ENCODE data around the gene ELMO1.

The ELMO1 gene

DNA sequence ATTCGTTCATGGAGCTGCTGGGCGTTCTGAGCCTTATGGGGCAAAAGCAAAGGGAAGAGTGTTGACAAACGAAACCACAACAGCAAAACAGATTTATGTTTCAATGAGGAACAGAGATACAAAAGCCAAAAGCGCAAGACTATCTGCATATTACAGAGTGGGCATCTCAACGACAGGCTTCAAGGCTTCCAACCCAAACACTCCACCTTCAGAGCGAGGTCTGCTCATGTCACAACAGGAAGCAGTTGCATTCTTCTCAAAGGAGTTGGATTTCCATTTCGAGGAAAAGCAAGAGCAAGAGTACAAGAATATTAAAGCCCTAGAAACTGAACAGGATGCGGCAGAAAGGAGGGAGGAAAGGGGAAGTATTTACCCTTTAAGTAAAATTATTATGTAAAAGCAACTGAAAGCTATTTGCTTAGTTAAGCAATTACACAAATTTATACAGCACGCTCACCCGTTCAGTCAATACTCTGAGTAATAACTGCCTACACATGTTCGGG, 189.3 kb downstream of the ELMO1 start:
- DNase-seq: no peak

DNA sequence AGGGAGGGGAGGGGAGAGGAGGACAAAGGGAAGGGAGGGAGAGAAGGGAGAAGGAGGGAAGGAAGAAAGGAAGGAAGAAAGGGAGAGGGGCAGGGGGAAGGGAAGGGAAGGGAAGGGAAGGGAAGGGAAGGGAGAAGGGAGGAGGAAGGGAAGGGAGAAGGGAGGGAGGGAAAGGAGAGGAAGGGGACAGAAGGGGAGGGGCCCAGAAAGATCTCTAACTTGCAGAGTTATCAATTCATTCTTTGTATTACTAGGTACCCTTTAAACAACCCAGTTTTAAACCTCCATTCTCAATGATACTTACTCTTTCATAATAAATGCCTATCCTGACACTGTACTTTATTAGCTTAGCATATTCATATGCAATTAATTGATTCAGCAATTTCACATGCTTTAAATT, 192.0 kb downstream of the ELMO1 start:
- no peak for DNase-seq

DNA sequence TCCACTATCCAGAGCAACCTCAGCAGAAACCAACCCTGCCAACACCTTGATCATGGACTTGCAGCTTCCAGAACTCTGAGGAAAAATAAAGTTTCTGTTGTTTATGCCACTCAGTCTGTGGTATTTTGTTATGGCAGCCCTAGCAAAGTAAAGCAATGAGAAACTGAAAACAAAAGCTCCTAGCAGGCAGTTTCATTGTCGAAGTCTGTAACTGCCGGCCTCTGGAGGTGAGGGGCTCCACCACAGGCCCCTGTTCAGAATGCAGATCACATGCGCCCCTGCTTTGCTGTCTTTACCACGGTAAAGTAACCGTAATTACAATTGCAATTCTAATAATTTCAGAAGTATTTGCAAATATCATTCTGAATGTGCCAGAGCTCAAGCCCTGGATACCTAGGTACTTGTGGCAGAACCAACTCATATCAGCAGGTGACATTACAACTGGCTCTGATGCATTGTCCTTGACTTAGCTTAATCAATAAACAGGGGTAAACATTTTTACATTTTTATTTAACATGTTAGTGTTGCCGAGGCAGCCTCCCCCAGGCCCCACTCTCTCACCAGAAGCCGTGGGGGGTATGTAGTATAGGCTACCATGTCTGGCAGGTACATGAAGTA, 193.2 kb downstream of the ELMO1 start:
- DNase-seq: no peak

DNA sequence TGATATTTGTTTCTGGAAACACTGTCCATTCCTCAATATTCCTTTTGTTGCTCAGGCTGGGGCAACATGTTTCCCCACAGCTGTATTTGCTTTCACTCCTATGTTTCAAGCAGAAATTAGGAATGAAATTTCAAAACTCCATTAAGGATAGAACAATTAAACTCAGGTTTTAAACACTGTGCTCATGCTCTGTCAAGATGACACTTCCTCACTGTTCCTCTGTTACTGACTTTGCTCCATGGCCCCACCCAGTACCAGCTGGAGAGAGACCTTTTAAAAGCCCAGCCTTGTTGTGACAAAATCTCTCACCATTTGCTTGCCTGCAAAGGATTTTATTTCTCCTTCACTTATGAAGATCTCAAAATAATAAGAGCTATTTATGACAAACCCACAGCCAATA, 197.4 kb downstream of the ELMO1 start:
- no peak for DNase-seq

DNA sequence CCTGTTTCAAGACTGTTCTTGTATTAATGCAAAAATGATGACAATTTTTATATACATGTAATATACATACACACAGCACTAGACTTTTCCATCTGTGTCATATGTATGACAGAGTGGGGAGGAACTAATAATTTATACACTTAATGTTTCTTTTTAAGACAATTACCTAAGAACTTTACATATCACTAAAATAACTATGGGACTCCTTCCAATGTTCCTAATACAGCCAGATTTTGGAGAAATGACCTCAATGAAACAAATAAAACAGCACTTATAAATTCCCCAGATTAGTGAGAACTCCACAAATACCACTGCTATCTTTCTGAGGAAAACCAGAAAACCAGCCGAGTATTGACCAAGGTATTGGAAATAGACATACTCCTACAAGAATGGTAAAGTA, 199.4 kb downstream of the ELMO1 start:
- no peak for DNase-seq

DNA sequence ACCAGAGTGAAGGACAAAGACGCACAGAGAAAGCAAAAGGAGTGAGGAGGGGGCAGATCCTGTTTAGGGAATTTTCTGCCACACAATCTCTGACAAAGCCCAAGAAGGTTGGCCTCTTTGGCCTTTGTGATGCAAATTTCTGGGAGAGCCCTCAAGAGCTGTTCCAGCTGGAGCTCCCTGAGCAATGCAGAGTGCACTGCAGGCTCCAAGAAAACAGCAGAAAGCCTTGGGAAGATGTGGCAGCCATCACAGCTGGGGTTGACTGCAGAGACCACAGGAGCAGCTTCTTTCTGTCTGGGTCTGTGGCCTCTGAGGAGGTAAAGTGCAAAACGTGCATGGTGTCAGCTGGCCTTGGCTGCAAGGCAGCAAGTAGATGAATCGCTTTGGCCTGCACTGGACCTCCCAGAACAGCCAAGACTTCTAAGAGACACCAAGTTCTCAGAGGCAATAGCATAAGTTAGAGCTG, 200.2 kb downstream of the ELMO1 start:
- no peak for DNase-seq

DNA sequence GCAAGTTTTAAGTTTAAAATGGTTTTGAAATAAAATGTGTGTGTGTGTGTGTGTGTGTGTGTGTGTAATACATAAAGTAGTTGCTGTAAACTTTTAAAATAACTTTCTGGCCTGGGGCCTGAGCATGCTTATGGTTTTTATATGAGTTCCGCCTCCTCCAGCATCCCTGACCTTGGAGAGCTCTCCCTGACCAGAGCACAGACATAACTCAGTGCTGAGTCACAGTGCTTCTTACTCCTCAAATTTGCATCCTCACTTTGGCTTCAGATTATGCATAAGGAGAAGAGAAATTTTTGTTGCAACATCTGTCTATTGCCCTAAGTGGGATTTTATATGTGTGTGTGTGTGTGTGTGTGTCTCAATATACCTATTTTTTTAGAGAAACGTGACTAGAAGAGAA, 200.8 kb downstream of the ELMO1 start:
- no peak for DNase-seq

DNA sequence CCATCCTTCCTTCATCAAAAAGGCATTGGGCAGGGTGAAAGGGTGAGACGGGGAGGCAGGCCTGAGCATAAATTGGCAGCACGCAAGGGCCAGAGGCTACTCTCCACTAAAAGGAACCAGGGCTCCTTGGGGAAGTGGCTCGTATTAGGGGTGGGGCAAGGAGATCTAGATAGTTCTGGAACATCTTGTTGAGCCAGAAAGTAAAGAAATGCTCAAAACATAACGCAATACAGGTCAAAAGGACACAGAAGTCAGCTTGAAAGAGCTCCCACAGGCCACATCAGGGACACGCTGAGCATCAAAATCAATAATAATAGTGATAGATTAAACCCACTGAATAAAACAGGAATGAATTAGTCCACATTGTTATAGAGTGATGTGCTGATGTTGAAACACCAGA, 203.1 kb downstream of the ELMO1 start:
- DNase-seq: no peak

DNA sequence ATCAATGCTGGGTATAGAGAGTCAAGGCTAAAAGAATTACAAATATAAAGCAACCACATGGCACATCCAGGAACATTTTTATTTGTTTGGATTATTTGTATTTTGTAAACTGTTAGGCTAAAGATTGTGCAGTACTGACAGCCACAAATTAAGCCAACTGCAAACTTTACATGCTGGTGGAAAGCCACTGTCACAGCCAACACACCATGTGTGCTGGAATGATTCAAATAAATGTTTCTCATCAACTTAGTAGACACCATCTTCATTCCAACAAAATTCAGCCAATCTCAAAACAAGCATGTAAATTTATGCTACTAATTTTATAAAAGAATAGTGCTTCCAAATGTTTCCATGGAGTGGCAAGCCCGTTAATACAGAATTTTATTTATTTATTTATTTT, 211.8 kb downstream of the ELMO1 start:
- no peak for DNase-seq

DNA sequence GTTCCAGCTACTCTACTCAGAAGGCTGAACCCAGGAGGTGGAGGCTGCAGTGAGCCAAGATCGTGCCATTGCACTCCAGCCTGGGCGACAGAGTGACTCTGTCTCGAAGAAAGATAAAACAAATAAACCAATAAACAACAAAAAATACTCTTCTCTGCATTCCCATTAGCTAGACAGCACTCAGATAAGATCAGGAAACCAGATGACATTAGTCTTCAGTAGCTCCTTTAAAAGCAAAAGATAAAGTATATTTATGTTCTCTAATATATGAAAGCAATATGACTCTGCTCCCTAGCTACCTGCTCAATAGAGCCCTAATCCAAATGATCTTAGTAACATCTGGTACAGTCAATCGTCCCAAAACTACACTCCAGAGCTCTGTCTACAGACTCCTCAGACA, 212.9 kb downstream of the ELMO1 start:
- no peak for DNase-seq

DNA sequence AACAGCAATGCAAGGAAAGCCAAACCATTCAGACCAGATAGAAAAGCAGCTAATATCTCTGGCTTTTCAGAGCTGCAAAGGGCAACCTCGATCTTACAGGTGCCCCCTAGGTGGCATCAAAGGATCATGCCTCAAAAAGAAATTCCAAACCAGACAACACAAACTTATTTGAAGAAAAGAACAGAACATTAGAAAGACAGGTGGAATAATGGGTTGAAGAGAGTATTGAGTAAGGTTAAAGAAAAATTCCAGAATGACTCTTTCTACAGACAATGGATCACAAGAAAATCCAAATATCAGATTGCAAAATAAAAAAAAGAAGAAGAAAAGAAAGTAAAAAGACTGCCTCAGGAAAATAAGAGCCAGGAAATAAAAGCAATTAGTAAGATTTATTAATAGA, 213.7 kb downstream of the ELMO1 start:
- DNase-seq: no peak

DNA sequence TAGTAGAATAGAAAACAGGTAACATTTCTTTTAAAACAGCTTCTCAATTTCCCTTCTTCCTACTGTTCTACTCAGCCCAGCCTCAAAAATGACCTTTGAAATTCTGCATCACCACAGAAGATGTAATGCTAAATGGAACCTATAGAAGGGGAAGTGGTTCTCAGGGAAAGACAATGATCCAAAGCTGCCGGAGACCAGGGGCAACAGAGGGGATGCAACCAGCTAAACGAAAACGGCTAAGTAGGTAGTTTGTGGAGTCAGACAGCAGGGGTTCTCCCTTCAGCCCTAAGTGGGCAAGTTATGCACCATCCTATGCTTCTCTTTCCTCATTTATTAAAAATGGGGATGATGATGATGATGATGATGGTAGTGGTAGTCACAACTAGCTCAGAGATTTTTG, 214.3 kb downstream of the ELMO1 start:
- no peak for DNase-seq

DNA sequence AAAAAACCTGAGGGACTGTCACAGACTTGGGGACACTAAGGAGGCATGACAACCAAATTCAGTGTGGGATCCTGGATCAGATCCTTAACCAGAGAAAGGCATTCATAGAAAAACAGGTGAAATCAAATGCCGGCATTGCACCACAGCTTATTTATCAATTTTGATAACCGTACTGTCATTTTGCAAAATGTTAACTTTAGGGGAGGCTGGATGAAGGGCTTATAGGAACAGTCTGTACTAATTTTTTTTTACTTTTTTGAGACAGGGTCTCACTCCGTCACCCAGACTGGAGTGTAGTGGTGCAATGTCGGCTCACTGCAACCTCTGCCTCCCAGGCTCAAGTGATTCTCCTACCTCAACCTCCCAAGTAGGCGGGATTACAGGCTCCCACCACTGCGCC, 217.1 kb downstream of the ELMO1 start:
- no peak for DNase-seq

DNA sequence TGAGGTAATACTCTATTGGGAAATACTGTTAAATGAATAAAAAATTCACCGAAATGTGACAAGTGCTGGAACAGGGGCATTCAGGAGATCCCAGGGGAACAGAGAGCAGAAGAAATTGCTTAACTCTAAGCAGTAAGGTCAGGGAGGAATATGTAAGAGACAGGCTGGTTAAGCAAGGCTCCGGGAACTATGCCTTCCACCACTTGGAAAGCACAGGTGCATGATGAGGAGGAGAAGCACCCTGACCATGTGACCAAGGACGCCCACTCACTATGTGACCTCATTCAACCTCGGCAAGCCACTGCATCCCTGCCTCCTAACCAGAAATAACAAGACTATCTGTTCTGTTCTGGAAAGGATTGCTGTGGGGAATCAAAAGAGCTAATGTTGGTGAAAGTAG, 218.4 kb downstream of the ELMO1 start:
- no peak for DNase-seq

DNA sequence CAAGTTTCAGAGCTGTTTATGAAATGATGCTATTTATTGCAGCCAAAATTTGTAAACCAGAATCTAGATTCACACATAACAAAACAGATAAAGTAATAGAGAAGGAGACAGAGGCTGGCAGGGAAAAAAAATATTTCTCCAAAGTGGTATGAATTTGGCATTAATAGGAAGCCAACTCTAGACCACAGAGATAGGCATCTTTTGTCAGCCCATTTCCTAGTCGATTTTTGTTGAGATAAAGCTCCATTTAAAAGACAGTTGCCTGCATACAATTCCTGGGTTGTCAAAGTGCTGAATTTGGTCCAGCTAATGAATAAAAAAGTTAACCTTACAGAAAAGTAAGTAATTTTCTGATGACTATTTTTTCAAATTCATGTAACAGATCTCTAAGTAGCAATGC, 219.3 kb downstream of the ELMO1 start:
- DNase-seq: no peak

DNA sequence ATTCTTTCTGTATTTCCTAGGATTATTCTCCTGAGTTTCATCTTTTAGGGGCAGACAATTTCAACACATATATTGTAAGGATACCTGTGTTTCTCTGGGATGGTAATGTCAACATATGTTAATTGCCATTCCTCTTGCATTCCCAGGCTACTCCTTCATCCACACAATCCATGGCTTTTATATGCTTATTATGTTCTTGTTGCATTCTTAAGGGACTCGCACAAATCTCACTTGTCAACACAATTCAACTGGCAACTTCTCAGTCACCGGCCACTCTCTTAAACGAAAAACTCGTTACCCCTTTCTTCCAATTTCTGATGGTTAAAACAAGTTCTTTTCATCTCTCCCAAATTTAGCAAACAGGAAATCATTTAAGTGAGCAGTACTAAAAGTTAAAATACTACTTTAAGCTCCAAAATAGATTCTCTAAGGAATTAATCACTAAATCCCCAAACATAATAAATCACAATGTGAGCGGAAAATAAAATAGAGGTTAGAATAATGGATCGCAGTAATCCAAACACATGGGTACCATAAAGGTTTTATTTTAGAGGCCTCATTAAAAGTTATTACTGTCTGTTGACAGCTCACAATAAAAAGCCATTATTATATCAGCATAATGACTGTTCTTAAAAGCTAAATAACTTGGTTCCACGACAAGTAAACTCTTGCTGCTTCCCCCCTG, 223.2 kb downstream of the ELMO1 start:
- no peak for DNase-seq

DNA sequence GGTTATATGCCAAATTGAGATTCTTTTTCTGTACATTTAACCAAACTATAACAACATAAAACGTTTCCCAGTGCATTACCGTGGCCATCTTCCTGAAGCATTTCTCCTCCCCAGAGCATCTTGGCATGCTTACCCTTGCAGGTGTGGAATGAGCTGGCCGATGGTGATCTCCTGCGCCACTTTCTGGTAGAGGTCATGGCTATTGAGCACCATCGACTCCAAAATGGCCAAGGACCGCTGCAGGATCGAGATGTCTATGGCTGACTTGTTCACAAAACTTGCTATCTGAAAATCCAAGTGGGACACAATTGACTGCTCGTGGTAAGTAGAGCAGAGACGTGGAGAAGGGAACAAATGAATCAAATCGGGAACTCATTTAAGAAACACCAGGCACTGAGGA, 223.9 kb downstream of the ELMO1 start:
- DNase-seq: no peak

DNA sequence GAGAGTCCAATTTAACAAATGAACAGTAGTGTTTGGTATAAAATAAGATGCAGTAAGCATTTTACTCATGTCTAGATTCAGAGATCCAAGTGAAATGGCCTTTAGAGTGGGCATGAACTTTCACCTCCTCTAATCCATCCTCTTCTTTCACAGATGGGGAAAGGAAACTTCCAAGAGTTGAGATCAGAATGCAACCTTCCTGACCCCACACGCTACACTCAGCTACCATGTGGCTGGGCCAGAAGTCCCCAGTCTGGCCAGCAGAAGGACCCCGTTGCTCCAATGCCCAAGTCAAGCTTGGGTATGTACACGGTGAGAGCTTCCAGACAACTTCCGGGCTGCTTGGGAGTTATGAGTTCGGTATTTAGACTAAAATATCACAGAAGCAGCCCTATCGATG, 228.0 kb downstream of the ELMO1 start:
- no peak for DNase-seq

DNA sequence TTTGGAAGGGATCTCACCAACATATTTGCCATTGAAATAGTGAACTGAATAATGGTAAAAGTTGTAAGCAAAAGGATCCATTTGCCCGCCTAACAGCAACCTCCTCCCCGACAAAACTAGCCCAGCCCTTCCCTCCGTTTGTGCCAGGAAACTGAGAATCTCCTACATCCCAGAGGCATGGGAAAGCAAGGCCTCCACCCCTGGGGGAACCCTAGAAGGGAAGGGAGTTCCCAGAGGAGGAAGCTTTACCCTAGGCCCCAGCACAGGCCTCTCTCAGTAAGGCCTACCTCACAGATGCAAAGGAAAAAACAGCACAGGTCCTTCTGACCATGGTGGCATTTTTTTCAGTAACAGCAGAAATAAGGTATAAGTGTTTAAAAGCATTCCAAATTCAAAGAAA, 229.7 kb downstream of the ELMO1 start:
- no peak for DNase-seq

DNA sequence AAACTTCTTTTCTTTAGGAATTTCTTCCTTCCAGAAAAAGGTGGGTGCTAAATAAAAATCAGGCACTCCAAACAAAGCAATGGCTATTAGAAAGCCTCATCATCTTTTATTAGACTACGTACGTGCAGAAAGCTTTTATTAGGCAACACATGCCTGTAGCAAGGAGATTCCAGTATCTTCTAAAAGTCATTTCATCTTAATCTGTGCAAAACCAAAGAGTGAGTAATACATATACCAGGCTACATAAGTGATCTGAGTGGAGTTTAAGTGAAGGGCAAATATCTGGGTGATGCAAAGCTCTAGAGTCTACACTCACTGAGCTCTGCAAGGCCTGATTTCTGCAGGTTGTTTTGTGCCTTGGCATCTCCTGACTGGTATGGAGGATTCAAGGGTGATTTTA, 231.7 kb downstream of the ELMO1 start:
- DNase-seq: no peak

DNA sequence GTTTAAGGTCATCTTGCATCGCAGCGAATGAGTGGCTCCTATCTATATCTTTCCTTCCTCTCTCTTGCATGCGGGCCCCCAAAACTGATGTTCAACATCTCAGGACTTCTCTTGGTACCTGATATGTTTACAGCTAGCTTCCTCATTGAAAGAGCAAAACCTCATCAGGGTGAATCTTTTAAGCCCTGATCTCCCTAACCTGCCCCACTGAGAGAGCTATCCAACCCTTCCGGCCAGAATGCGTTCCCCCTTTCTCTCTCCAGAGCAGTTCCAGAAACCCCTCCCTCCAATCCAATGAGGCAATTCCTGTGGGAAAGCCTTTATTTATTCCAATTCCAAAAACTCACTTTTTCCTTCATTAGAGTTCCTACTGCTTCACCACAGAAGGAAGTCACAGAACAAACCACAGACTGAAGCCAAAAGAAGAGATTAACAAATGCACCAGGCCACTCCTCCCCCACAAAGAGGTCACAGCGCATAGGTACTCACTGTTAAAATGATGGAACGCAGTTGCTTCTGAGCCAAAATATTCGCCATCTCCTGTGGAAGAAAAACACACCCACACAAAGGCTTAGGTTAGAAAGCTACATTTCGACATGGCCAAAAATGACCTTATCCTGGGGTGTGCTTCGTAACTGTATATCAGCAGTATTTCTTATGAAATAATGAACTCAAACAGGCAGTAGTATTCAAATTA, 232.4 kb downstream of the ELMO1 start:
- DNase-seq: no peak

DNA sequence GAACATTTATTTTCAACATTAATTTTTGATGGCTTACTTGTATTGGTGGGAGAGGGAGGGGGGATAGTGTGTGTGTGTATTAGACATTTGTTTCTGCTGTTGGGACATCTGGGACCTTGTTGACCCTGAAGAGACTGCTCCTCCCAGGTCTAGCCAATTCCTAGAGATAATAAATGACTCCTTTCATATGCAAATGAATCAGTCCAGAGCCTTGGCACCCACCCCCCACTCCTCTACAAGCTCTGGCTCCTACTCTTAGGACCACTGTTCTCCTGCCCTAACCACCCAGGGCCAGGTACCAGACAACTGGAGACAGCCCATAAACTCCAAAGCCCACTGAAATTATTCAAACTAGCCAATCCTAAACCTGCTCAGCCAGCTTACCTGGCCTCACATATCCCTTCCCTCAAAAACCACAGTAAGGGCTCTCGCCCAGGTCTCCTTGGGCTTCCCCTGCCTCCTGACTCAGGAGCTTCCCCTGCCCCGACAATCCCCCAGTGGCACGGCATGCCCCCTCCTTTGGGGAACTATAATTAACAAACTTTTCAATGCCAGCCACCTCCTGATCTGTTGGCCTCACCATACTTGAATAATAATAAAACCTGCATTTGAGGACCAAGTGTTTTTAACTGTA, 233.3 kb downstream of the ELMO1 start:
- no peak for DNase-seq

DNA sequence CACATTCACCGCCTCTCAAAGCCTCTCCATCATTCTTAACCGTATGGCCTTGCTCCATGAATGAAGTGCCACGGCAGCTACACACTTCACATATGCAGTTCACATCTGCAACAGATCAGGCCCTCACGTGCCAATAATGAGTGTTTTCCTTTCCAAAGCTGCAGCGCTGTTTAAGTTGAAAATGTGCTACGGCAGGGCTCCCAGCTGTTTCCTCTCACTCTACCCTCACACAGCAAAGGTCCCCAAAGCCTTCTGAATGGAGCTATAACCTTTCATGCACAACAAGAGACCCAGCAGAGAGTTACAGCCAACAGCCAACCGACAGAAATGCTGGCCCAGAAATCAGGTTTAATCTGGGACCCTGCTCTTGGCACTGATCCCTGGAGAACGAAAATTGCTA, 236.1 kb downstream of the ELMO1 start:
- DNase-seq: no peak

DNA sequence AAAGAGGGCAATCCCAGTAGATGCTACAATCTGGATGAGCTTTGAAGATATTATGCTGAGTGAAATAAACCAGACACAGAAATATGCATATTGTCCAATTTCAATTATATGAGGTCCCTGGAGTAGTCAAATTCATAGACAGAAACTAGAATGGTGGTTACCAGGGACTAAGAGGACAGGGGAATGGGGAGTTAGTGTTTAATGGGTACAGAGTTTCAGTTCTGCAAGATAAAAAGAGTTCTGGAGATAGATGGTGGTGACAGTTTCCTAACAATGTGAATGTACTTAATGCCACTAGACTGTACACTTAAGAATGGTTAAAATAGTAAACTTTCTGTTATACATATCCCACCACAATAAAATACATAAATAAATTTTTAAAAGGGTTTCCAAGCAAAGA, 236.6 kb downstream of the ELMO1 start:
- DNase-seq: no peak
